H9 (cell line): ENCODE results near the gene WAPL. TPM values are rescaled to one million over a fixed set of nuclear protein-coding genes. Genes with fewer than 3 reads are reported as not detected.

Source experiments
- DNase-seq: peaks from one replicate; pipeline ENCODE4 v3.0.0-alpha.2; 2017
- H2AFZ ChIP-seq: one replicate; pipeline ENCODE4 v1.6.1; 2013; ENCODE audit warnings: mild to moderate bottlenecking, low read length, control low read depth, moderate library complexity
- H2AK5ac ChIP-seq: 2 replicates; pipeline ENCODE4 v1.6.1; 2013; ENCODE audit warnings: low read length, control low read depth, mixed read lengths; ENCODE audit not compliant: insufficient read length
- H2BK120ac ChIP-seq: one replicate; pipeline ENCODE4 v1.6.1; 2013; ENCODE audit warnings: low read depth, mild to moderate bottlenecking, low read length, control low read depth, inconsistent platforms; ENCODE audit not compliant: poor library complexity, severe bottlenecking
- H2BK12ac ChIP-seq: 2 replicates; pipeline ENCODE4 v1.6.1; 2013; ENCODE audit warnings: low read length, control low read depth, mixed read lengths, low read depth; ENCODE audit not compliant: insufficient read length
- H2BK15ac ChIP-seq: 2 replicates; pipeline ENCODE4 v1.6.1; 2013; ENCODE audit warnings: low read depth, low read length, control low read depth
- H2BK20ac ChIP-seq: one replicate; pipeline ENCODE4 v1.6.1; 2013; ENCODE audit warnings: low read depth, mild to moderate bottlenecking, low read length, control low read depth, inconsistent platforms; ENCODE audit not compliant: poor library complexity, severe bottlenecking
- H2BK5ac ChIP-seq: 2 replicates; pipeline ENCODE4 v1.6.1; 2013; ENCODE audit warnings: low read length, control low read depth, mixed read lengths; ENCODE audit not compliant: insufficient read length
- H3K14ac ChIP-seq: 2 replicates; pipeline ENCODE4 v1.6.1; 2013; ENCODE audit warnings: low read length, control low read depth; ENCODE audit not compliant: insufficient read depth
- H3K18ac ChIP-seq: 2 replicates; pipeline ENCODE4 v1.6.1; 2013; ENCODE audit warnings: low read depth, mild to moderate bottlenecking, mixed read lengths, low read length, control low read depth; ENCODE audit not compliant: insufficient read length
- H3K23ac ChIP-seq: 2 replicates; pipeline ENCODE4 v1.6.1; 2013; ENCODE audit warnings: low read length, control low read depth, mixed read lengths, low read depth; ENCODE audit not compliant: insufficient read length
- H3K23me2 ChIP-seq: 2 replicates; pipeline ENCODE4 v1.6.1; 2013; ENCODE audit warnings: low read depth, mild to moderate bottlenecking, mixed read lengths, low read length, control low read depth; ENCODE audit not compliant: insufficient read length, poor library complexity, severe bottlenecking
- H3K27ac ChIP-seq: 2 replicates; pipeline ENCODE4 v1.5.1; 2013; ENCODE audit warnings: low read length, control low read depth, mixed read lengths, low read depth; ENCODE audit not compliant: insufficient read length
- H3K27me3 ChIP-seq: 2 replicates; pipeline ENCODE4 v1.6.1; 2013; ENCODE audit warnings: low read length, control low read depth, inconsistent platforms; ENCODE audit not compliant: insufficient read depth
- H3K4ac ChIP-seq: 2 replicates; pipeline ENCODE4 v1.6.1; 2013; ENCODE audit warnings: low read depth, mild to moderate bottlenecking, control low read depth, inconsistent platforms, low read length, moderate library complexity
- H3K4me1 ChIP-seq: 2 replicates; pipeline ENCODE4 v1.6.1; 2013; ENCODE audit warnings: low read length, control low read depth, inconsistent platforms; ENCODE audit not compliant: insufficient read depth
- H3K4me2 ChIP-seq: 2 replicates; pipeline ENCODE4 v1.6.1; 2013; ENCODE audit warnings: low read length, control low read depth, mixed read lengths; ENCODE audit not compliant: insufficient read length, insufficient read depth
- H3K56ac ChIP-seq: 2 replicates; pipeline ENCODE4 v1.6.1; 2013; ENCODE audit warnings: low read depth, mild to moderate bottlenecking, mixed read lengths, low read length, control low read depth; ENCODE audit not compliant: insufficient read length
- H3K79me1 ChIP-seq: 2 replicates; pipeline ENCODE4 v1.6.1; 2013; ENCODE audit warnings: low read depth, mild to moderate bottlenecking, moderate library complexity, low read length, control low read depth, inconsistent platforms; ENCODE audit not compliant: insufficient read depth, poor library complexity, severe bottlenecking
- H3K79me2 ChIP-seq: 2 replicates; pipeline ENCODE4 v1.6.1; 2013; ENCODE audit warnings: low read length, control low read depth, inconsistent platforms; ENCODE audit not compliant: insufficient read depth
- H3K9ac ChIP-seq: 2 replicates; pipeline ENCODE4 v1.6.1; 2013; ENCODE audit warnings: low read length, control low read depth, mixed read lengths; ENCODE audit not compliant: insufficient read length; ENCODE audit errors: extremely low read depth
- H3K9me3 ChIP-seq: one replicate; pipeline ENCODE4 v1.6.1; 2013; ENCODE audit warnings: low read depth, low read length, inconsistent platforms; ENCODE audit not compliant: control insufficient read depth
- H3T11ph ChIP-seq: one replicate; pipeline ENCODE4 v1.6.1; 2013; ENCODE audit warnings: mild to moderate bottlenecking, low read length, control low read depth, inconsistent platforms
- H4K20me1 ChIP-seq: one replicate; pipeline ENCODE4 v1.6.1; 2013; ENCODE audit not compliant: control insufficient read depth, insufficient read length, insufficient read depth
- H4K5ac ChIP-seq: 2 replicates; pipeline ENCODE4 v1.6.1; 2013; ENCODE audit warnings: low read depth, mild to moderate bottlenecking, mixed read lengths, low read length, control low read depth; ENCODE audit not compliant: insufficient read length
- H4K8ac ChIP-seq: replicated peaks from 2 replicates; pipeline ENCODE4 v1.6.1; 2013; ENCODE audit warnings: low read length, control low read depth, mixed read lengths, low read depth; ENCODE audit not compliant: insufficient read length
- H4K91ac ChIP-seq: 2 replicates; pipeline ENCODE4 v1.6.1; 2013; ENCODE audit warnings: low read depth, mild to moderate bottlenecking, moderate library complexity, mixed read lengths, low read length, control low read depth; ENCODE audit not compliant: insufficient read length
- H3K27ac Mint-ChIP-seq, 3 experiments: 2 replicates in 2 of 3; 3 replicates in 1 of 3; pipeline ENCODE4 v1.8.0; 2020 to 2021; ENCODE audit warnings: mixed read lengths in 3 of 3, mild to moderate bottlenecking in 1 of 3, moderate library complexity in 1 of 3
- H3K27me3 Mint-ChIP-seq: 2 replicates; pipeline ENCODE4 v1.8.0; 2021; ENCODE audit warnings: low read depth, mild to moderate bottlenecking, moderate library complexity, mixed read lengths
- H3K36me3 Mint-ChIP-seq, 3 experiments: 2 replicates in 2 of 3; 3 replicates in 1 of 3; pipeline ENCODE4 v1.8.0; 2020 to 2021; ENCODE audit warnings: low read depth in 3 of 3, mixed read lengths in 3 of 3; ENCODE audit not compliant: insufficient read depth in 1 of 3
- H3K4me1 Mint-ChIP-seq, 2 experiments: 2 replicates each; pipeline ENCODE4 v1.8.0; 2020; ENCODE audit warnings: mixed read lengths in 2 of 2
- H3K4me3 Mint-ChIP-seq, 2 experiments: 2 replicates in 1 of 2; 3 replicates in 1 of 2; pipeline ENCODE4 v1.8.0; 2020 to 2021; ENCODE audit warnings: mild to moderate bottlenecking in 2 of 2, mixed read lengths in 2 of 2, moderate library complexity in 1 of 2
- H3K9me3 Mint-ChIP-seq, 2 experiments: 2 replicates in 1 of 2; 3 replicates in 1 of 2; pipeline ENCODE4 v1.8.0; 2020; ENCODE audit warnings: mild to moderate bottlenecking in 2 of 2, mixed read lengths in 2 of 2, moderate library complexity in 1 of 2
- WGBS: extraction: QIAGEN DNeasy Blood & Tissue Kit; methylation state at CpG from one replicate; pipeline ENCODE4 v1.1.7; 2013; ENCODE audit warnings: missing lambda C conversion rate, low lambda C conversion rate, mixed read lengths; ENCODE audit not compliant: insufficient read length; ENCODE audit errors: extremely low coverage; 5-methylcytosine and 5-hydroxymethylcytosine counted together
- total RNA-seq: library from RNA; stranded (reverse); gene quantifications from 2 replicates; pipeline ENCODE4 v1.2.1, GENCODE V29; 2021
- TF ChIP-seq, protein P1 (sequence below): fragments of 200-600 bp; sonication (generic); conservative IDR thresholded peaks from 3 replicates; pipeline ENCODE4 v1.8.0; 2021; ENCODE audit warnings: antibody characterized with exemption, mild to moderate bottlenecking

The WAPL gene
- total RNA-seq, 1 experiment from 2014 or later, result 61.4 TPM

GRCh38 chr10:86419101-86419500 lies 102.5 kb downstream of the WAPL start:
- peaks cover 21 to 24% of the 10 kb centered on the region in 2 experiments for H3K4me1 Mint-ChIP-seq
- H3K27ac Mint-ChIP-seq, result no peak overlapping the region
- Histone ChIP-seq H3K27ac (no peak overlapping the region), H2BK5ac (no peak overlapping the region), H4K8ac (no peak overlapping the region), H3K23me2 (no peaks in the 10 kb centered on the region), H3K9ac (no peak overlapping the region), H2AK5ac (no peak overlapping the region), H3K79me1 (no peaks in the 10 kb centered on the region), H3T11ph (no peak overlapping the region), H2BK12ac (no peak overlapping the region), H3K23ac (no peak overlapping the region), H3K18ac (no peak overlapping the region), H2AFZ (no peak overlapping the region), H3K14ac (no peak overlapping the region), H4K91ac (no peak overlapping the region), H3K4ac (no peak overlapping the region), H3K27me3 (no peaks in the 10 kb centered on the region), H3K4me1 (peaks cover 6% of the 10 kb centered on the region; the same call in 1 of the 2 replicates), H3K79me2 (no peaks in the 10 kb centered on the region), H4K5ac (no peak overlapping the region), H2BK15ac (no peak overlapping the region), H2BK120ac (no peak overlapping the region), H2BK20ac (no peak overlapping the region), H3K9me3 (no peaks in the 10 kb centered on the region), H3K4me2 (no peak overlapping the region), H4K20me1 (no peaks in the 10 kb centered on the region), H3K56ac (no peak overlapping the region)
- DNase-seq, result no peak
- H3K27me3 Mint-ChIP-seq, result no peaks in the 10 kb centered on the region; the same call in none of the 2 replicates
- WGBS, result no CpG with 5 or more reads among the region's 2 CpGs
- TF ChIP-seq, protein P1, sequence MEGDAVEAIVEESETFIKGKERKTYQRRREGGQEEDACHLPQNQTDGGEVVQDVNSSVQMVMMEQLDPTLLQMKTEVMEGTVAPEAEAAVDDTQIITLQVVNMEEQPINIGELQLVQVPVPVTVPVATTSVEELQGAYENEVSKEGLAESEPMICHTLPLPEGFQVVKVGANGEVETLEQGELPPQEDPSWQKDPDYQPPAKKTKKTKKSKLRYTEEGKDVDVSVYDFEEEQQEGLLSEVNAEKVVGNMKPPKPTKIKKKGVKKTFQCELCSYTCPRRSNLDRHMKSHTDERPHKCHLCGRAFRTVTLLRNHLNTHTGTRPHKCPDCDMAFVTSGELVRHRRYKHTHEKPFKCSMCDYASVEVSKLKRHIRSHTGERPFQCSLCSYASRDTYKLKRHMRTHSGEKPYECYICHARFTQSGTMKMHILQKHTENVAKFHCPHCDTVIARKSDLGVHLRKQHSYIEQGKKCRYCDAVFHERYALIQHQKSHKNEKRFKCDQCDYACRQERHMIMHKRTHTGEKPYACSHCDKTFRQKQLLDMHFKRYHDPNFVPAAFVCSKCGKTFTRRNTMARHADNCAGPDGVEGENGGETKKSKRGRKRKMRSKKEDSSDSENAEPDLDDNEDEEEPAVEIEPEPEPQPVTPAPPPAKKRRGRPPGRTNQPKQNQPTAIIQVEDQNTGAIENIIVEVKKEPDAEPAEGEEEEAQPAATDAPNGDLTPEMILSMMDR, result no peak
- H3K4me3 Mint-ChIP-seq, result no peak overlapping the region
- H3K9me3 Mint-ChIP-seq, result no peaks in the 10 kb centered on the region
- no peaks in the 10 kb centered on the region for H3K36me3 Mint-ChIP-seq
